ENCODE results near the gene EFNA2. TPM values are rescaled to one million over a fixed set of nuclear protein-coding genes. Genes with fewer than 3 reads are reported as not detected.

Gene EFNA2
- total and polyA plus RNA-seq, 4 donors, result 2.1 to 18.7 (median 10.8) TPM

GRCh38 chr19:1290703-1291651 lies 5.3 kb downstream of the EFNA2 start:
- WGBS (ENCODE audit: insufficient coverage), result 80% methylated on average over 37 of the region's 40 CpGs
- no peak overlapping the region for H3K4me3 ChIP-seq (ENCODE audit: low read depth, low read length)
- DNase-seq (ENCODE audit: low read depth in 4 of 6, low spot score in 6 of 6), result no peak

GRCh38 chr19:1291761-1292418 lies 6.2 kb downstream of the EFNA2 start:
- 45% methylated on average over 18 of the region's 25 CpGs for WGBS (ENCODE audit: insufficient coverage)
- Histone ChIP-seq H3K9me3 (ENCODE audit: control insufficient read depth, insufficient read depth, low read length) (no peaks in the 10 kb centered on the region), H3K36me3 (ENCODE audit: control insufficient read depth, insufficient read depth, low read length) (peaks cover 97% of the 10 kb centered on the region), H3K27ac (ENCODE audit: low read depth, low read length) (no peak overlapping the region), H3K4me1 (ENCODE audit: control insufficient read depth, insufficient read depth, low read length) (peaks cover 67% of the 10 kb centered on the region), H3K4me3 (ENCODE audit: low read depth, low read length) (no peak overlapping the region), H3K27me3 (ENCODE audit: control insufficient read depth, insufficient read depth, low read length) (no peaks in the 10 kb centered on the region)
- peak in 2 of 6 donors; percentile 42 to 57 for DNase-seq (ENCODE audit: low read depth in 4 of 6, low spot score in 6 of 6)

More at GRCh38 chr19:1290703-1291651, 5.3 kb downstream of the EFNA2 start:
- Histone ChIP-seq H3K36me3 (ENCODE audit: control insufficient read depth, insufficient read depth, low read length) (peaks cover 90% of the 10 kb centered on the region), H3K27me3 (ENCODE audit: control insufficient read depth, insufficient read depth, low read length) (no peaks in the 10 kb centered on the region), H3K9me3 (ENCODE audit: control insufficient read depth, insufficient read depth, low read length) (no peaks in the 10 kb centered on the region), H3K27ac (ENCODE audit: low read depth, low read length) (no peak overlapping the region), H3K4me1 (ENCODE audit: control insufficient read depth, insufficient read depth, low read length) (peaks cover 74% of the 10 kb centered on the region)

GRCh38 chr19:1292419-1293151 lies 6.9 kb downstream of the EFNA2 start:
- Histone ChIP-seq H3K27me3 (ENCODE audit: control insufficient read depth, insufficient read depth, low read length) (no peaks in the 10 kb centered on the region), H3K36me3 (ENCODE audit: control insufficient read depth, insufficient read depth, low read length) (peaks cover 96% of the 10 kb centered on the region), H3K4me1 (ENCODE audit: control insufficient read depth, insufficient read depth, low read length) (peaks cover 60% of the 10 kb centered on the region), H3K9me3 (ENCODE audit: control insufficient read depth, insufficient read depth, low read length) (no peaks in the 10 kb centered on the region), H3K27ac (ENCODE audit: low read depth, low read length) (no peak overlapping the region), H3K4me3 (ENCODE audit: low read depth, low read length) (no peak overlapping the region)
- 84% methylated on average over 17 of the region's 17 CpGs for WGBS (ENCODE audit: insufficient coverage)
- DNase-seq (ENCODE audit: low read depth in 4 of 6, low spot score in 6 of 6), result no peak

- Histone ChIP-seq H3K4me3 (ENCODE audit: low read depth, low read length) (no peak overlapping the region), H3K27ac (ENCODE audit: low read depth, low read length) (no peak overlapping the region), H3K36me3 (ENCODE audit: control insufficient read depth, insufficient read depth, low read length) (peaks cover 96% of the 10 kb centered on the region), H3K9me3 (ENCODE audit: control insufficient read depth, insufficient read depth, low read length) (no peaks in the 10 kb centered on the region), H3K4me1 (ENCODE audit: control insufficient read depth, insufficient read depth, low read length) (peaks cover 46% of the 10 kb centered on the region), H3K27me3 (ENCODE audit: control insufficient read depth, insufficient read depth, low read length) (no peaks in the 10 kb centered on the region)
- 80% methylated on average over 28 of the region's 35 CpGs for WGBS (ENCODE audit: insufficient coverage)
- no peak for DNase-seq (ENCODE audit: low read depth in 4 of 6, low spot score in 6 of 6)
These were observed 8.3 kb downstream of the EFNA2 start for GRCh38 chr19:1293782-1294604.

GRCh38 chr19:1294688-1295087 lies 9.0 kb downstream of the EFNA2 start:
- DNase-seq (ENCODE audit: low read depth in 4 of 6, low spot score in 6 of 6), result no peak
- Histone ChIP-seq H3K27me3 (ENCODE audit: control insufficient read depth, insufficient read depth, low read length) (no peaks in the 10 kb centered on the region), H3K4me3 (ENCODE audit: low read depth, low read length) (no peak overlapping the region), H3K36me3 (ENCODE audit: control insufficient read depth, insufficient read depth, low read length) (peaks cover 95% of the 10 kb centered on the region), H3K9me3 (ENCODE audit: control insufficient read depth, insufficient read depth, low read length) (no peaks in the 10 kb centered on the region), H3K4me1 (ENCODE audit: control insufficient read depth, insufficient read depth, low read length) (peaks cover 40% of the 10 kb centered on the region), H3K27ac (ENCODE audit: low read depth, low read length) (no peak overlapping the region)
- 90% methylated on average over 14 of the region's 14 CpGs for WGBS (ENCODE audit: insufficient coverage)

- peaks cover 40% of the 10 kb centered on the region for H3K4me1 ChIP-seq (ENCODE audit: control insufficient read depth, insufficient read depth, low read length)
- DNase-seq (ENCODE audit: low read depth in 4 of 6, low spot score in 6 of 6), result no peak
- H3K9me3 ChIP-seq (ENCODE audit: control insufficient read depth, insufficient read depth, low read length), result no peaks in the 10 kb centered on the region
- H3K4me3 ChIP-seq (ENCODE audit: low read depth, low read length), result no peak overlapping the region
- no peak overlapping the region for H3K27ac ChIP-seq (ENCODE audit: low read depth, low read length)
- H3K36me3 ChIP-seq (ENCODE audit: control insufficient read depth, insufficient read depth, low read length), result peaks cover 96% of the 10 kb centered on the region
- WGBS (ENCODE audit: insufficient coverage), result 36% methylated on average over 62 of the region's 82 CpGs
- no peaks in the 10 kb centered on the region for H3K27me3 ChIP-seq (ENCODE audit: control insufficient read depth, insufficient read depth, low read length)
These were observed 9.7 kb downstream of the EFNA2 start for GRCh38 chr19:1295169-1296012.

GRCh38 chr19:1296078-1296477 lies 10.4 kb downstream of the EFNA2 start:
- Histone ChIP-seq H3K27me3 (ENCODE audit: control insufficient read depth, insufficient read depth, low read length) (no peaks in the 10 kb centered on the region), H3K4me3 (ENCODE audit: low read depth, low read length) (no peak overlapping the region), H3K36me3 (ENCODE audit: control insufficient read depth, insufficient read depth, low read length) (peaks cover 93% of the 10 kb centered on the region), H3K9me3 (ENCODE audit: control insufficient read depth, insufficient read depth, low read length) (no peaks in the 10 kb centered on the region), H3K4me1 (ENCODE audit: control insufficient read depth, insufficient read depth, low read length) (peaks cover 35% of the 10 kb centered on the region), H3K27ac (ENCODE audit: low read depth, low read length) (no peak overlapping the region)
- no peak for DNase-seq (ENCODE audit: low read depth in 4 of 6, low spot score in 6 of 6)
- WGBS (ENCODE audit: insufficient coverage), result 99% methylated on average over 6 of the region's 13 CpGs

GRCh38 chr19:1296575-1297271 lies 11.1 kb downstream of the EFNA2 start:
- no peak overlapping the region for H3K27ac ChIP-seq (ENCODE audit: low read depth, low read length)
- no peak overlapping the region for H3K4me3 ChIP-seq (ENCODE audit: low read depth, low read length)
- H3K27me3 ChIP-seq (ENCODE audit: control insufficient read depth, insufficient read depth, low read length), result no peaks in the 10 kb centered on the region
- peaks cover 29% of the 10 kb centered on the region for H3K4me1 ChIP-seq (ENCODE audit: control insufficient read depth, insufficient read depth, low read length)
- no peaks in the 10 kb centered on the region for H3K9me3 ChIP-seq (ENCODE audit: control insufficient read depth, insufficient read depth, low read length)
- peaks cover 87% of the 10 kb centered on the region for H3K36me3 ChIP-seq (ENCODE audit: control insufficient read depth, insufficient read depth, low read length)
- 90% methylated on average over 21 of the region's 24 CpGs for WGBS (ENCODE audit: insufficient coverage)
- DNase-seq (ENCODE audit: low read depth in 4 of 6, low spot score in 6 of 6), result no peak

Data from spinal cord (tissue), 10 donors.